A673 (cell line): ENCODE measurements around the gene USPL1. TPM values are rescaled to one million over a fixed set of nuclear protein-coding genes. Genes with fewer than 3 reads are reported as not detected.

Experiments used
- BruUV-seq: library from RNA; stranded (reverse); fragments of 400-500 nt; replicated peaks from 2 replicates; lab custom pipeline; 2021; lab: Mats Ljungman, UMichigan
- CTCF ChIA-PET: fragments of 300-600 bp; sonication (Branson Sonifier 250); formaldehyde crosslinking; loops from one replicate; lab custom pipeline; 2022; ENCODE audit warnings: antibody characterized with exemption; lab: Charles Lee
- POLR2A ChIA-PET: fragments of 300-600 bp; sonication (Branson Sonifier 250); formaldehyde crosslinking; loops from one replicate; lab custom pipeline; 2022; ENCODE audit warnings: antibody characterized with exemption; ENCODE audit not compliant: low non-redundant PET; lab: Charles Lee
- DNase-seq: peaks from one replicate; pipeline ENCODE4 v3.0.0-alpha.2; 2015; ENCODE audit warnings: low spot score
- H3K27ac ChIP-seq: fragments of 200-600 bp; sonication (generic); 2 replicates; pipeline ENCODE4 v1.5.1; 2016; ENCODE audit warnings: mixed run types, low read depth, mild to moderate bottlenecking, mixed read lengths, antibody characterized with exemption, low read length; ENCODE audit not compliant: poor library complexity, severe bottlenecking
- H3K27me3 ChIP-seq: fragments of 200-600 bp; sonication (generic); replicated peaks from 2 replicates; pipeline ENCODE4 v1.6.1; 2017; ENCODE audit warnings: mixed run types, low read depth, mild to moderate bottlenecking, mixed read lengths, antibody characterized with exemption, low read length; ENCODE audit not compliant: insufficient read depth, poor library complexity
- H3K36me3 ChIP-seq: fragments of 200-600 bp; sonication (generic); 2 replicates; pipeline ENCODE4 v1.6.1; 2016; ENCODE audit warnings: mixed run types, mild to moderate bottlenecking, mixed read lengths, antibody characterized with exemption, low read length; ENCODE audit not compliant: insufficient read depth, poor library complexity, severe bottlenecking
- H3K4me1 ChIP-seq: fragments of 200-600 bp; sonication (generic); 2 replicates; pipeline ENCODE4 v1.6.1; 2017; ENCODE audit warnings: mixed run types, mild to moderate bottlenecking, mixed read lengths, antibody characterized with exemption, low read length; ENCODE audit not compliant: insufficient read depth, poor library complexity, severe bottlenecking
- H3K4me3 ChIP-seq: fragments of 200-600 bp; sonication (generic); 2 replicates; pipeline ENCODE4 v1.5.1; 2016; ENCODE audit warnings: low read depth, mixed run types, mild to moderate bottlenecking, mixed read lengths, low read length; ENCODE audit not compliant: poor library complexity, severe bottlenecking
- H3K9me3 ChIP-seq: fragments of 200-600 bp; sonication (generic); 2 replicates; pipeline ENCODE4 v1.6.1; 2016; ENCODE audit warnings: mixed run types, low read depth, mild to moderate bottlenecking, mixed read lengths, antibody characterized with exemption, low read length; ENCODE audit not compliant: poor library complexity, severe bottlenecking
- EZH2 ChIP-seq: fragments of 200-600 bp; sonication (generic); IDR thresholded peaks from 2 replicates; pipeline ENCODE4 v1.6.1; 2017; ENCODE audit warnings: borderline replicate concordance, low read depth, mild to moderate bottlenecking, mixed read lengths, antibody characterized with exemption, low read length; ENCODE audit not compliant: poor library complexity, severe bottlenecking
- intact Hi-C: fragments of 100-400 bp; cut with micrococcal nuclease; formaldehyde crosslinking; loops from one replicate; pipeline ENCODE4 v1.10.0; 2022; ENCODE audit not compliant: unreplicated experiment
- total RNA-seq: library from RNA; stranded (reverse); gene quantifications from 2 replicates; pipeline ENCODE4 v1.2.3, GENCODE V29; 2021
- TF ChIP-seq, protein P1 (sequence below): fragments of 300-800, 200-600 bp; sonication (generic); conservative IDR thresholded peaks from 2 replicates; pipeline ENCODE4 v1.5.1; 2017; ENCODE audit warnings: low read depth, mild to moderate bottlenecking, antibody characterized with exemption, low read length, moderate library complexity, mixed read lengths

USPL1 gene
- total RNA-seq, 1 experiment from 2014 or later, result 28.5 TPM

DNA sequence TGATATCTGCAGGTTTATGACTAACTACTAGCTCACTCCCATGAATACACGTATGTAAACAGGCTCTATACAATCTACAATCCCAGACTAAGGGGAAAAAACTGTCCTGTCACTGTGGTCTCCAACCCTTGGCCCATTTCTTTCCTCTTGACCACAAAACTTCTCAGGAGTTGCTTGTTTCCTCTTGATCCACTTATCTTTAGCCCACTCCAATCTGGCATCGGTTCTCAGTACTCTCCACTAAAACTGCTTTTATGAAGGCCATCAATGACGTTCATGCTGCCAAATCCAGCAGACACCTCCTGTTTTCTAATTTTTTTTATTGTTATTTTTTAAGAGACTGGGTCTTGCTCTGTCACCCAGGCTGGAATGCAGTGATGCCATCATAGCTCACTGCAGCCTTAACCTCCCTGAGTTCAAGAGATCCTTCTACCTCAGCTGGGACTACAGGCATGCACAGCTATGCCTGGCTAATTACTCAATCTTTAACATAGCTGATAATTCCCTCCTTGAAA, 31.9 kb upstream of the USPL1 start:
- Histone ChIP-seq H3K9me3 (no peaks in the 10 kb centered on the region), H3K27ac (no peak overlapping the region), H3K27me3 (no peaks in the 10 kb centered on the region), H3K36me3 (no peaks in the 10 kb centered on the region), H3K4me1 (peaks cover 10% of the 10 kb centered on the region), H3K4me3 (no peak overlapping the region)
- no peak for DNase-seq
- BruUV-seq, result no TSS peak
- TF ChIP-seq, protein P1, sequence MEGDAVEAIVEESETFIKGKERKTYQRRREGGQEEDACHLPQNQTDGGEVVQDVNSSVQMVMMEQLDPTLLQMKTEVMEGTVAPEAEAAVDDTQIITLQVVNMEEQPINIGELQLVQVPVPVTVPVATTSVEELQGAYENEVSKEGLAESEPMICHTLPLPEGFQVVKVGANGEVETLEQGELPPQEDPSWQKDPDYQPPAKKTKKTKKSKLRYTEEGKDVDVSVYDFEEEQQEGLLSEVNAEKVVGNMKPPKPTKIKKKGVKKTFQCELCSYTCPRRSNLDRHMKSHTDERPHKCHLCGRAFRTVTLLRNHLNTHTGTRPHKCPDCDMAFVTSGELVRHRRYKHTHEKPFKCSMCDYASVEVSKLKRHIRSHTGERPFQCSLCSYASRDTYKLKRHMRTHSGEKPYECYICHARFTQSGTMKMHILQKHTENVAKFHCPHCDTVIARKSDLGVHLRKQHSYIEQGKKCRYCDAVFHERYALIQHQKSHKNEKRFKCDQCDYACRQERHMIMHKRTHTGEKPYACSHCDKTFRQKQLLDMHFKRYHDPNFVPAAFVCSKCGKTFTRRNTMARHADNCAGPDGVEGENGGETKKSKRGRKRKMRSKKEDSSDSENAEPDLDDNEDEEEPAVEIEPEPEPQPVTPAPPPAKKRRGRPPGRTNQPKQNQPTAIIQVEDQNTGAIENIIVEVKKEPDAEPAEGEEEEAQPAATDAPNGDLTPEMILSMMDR, result no peak
- no peak for TF ChIP-seq EZH2
- CTCF ChIA-PET, result no interaction called here
- POLR2A ChIA-PET, result interaction anchor here (0.6 kb wide), 1 partner anchor 71 kb away, joined by 4 read pairs; no protein-coding TSS in a partner anchor
- intact Hi-C loops, result no loop called here

- Histone ChIP-seq H3K4me1 (no peaks in the 10 kb centered on the region), H3K9me3 (no peaks in the 10 kb centered on the region), H3K27me3 (no peaks in the 10 kb centered on the region), H3K27ac (no peak overlapping the region), H3K36me3 (no peaks in the 10 kb centered on the region), H3K4me3 (no peak overlapping the region)
- ChIA-PET CTCF (no interaction called here), POLR2A (no interaction called here)
- intact Hi-C loops, result no loop called here
- BruUV-seq, result no TSS peak
- DNase-seq, result no peak
- TF ChIP-seq EZH2, result no peak
- TF ChIP-seq, protein P1, result no peak
Measured at GRCh38 chr13:30587231-30587630, 30.5 kb upstream of the USPL1 start.

GRCh38 chr13:30587739-30588138, 30.0 kb upstream of the USPL1 start:
- Histone ChIP-seq H3K4me1 (no peaks in the 10 kb centered on the region), H3K36me3 (no peaks in the 10 kb centered on the region), H3K4me3 (no peak overlapping the region), H3K9me3 (no peaks in the 10 kb centered on the region), H3K27ac (no peak overlapping the region), H3K27me3 (no peaks in the 10 kb centered on the region)
- ChIA-PET POLR2A (no interaction called here), CTCF (no interaction called here)
- intact Hi-C loops, result no loop called here
- BruUV-seq, result no TSS peak
- no peak for TF ChIP-seq EZH2
- TF ChIP-seq, protein P1, result no peak
- DNase-seq, result no peak
